CD4-positive, alpha-beta T cell treated with Interleukin-15 for 4 hours (primary cell): ENCODE data around the gene MAD1L1.

Experiments
- DNase-seq: peaks from one replicate; pipeline ENCODE4 v3.0.0-alpha.2; 2020; ENCODE audit warnings: low spot score

The MAD1L1 gene

GRCh38 chr7:2013381-2014311 is 219.1 kb downstream of the MAD1L1 start:
- no peak for DNase-seq

- no peak for DNase-seq
Observed at GRCh38 chr7:2012981-2013380, 219.8 kb downstream of the MAD1L1 start.

- DNase-seq, result no peak
Observed at GRCh38 chr7:2012044-2012900, 220.5 kb downstream of the MAD1L1 start.

- no peak for DNase-seq
Observed at GRCh38 chr7:2011266-2012043, 221.3 kb downstream of the MAD1L1 start.

GRCh38 chr7:2010551-2011265 is 222.0 kb downstream of the MAD1L1 start:
- DNase-seq, result no peak

- no peak for DNase-seq
Observed at GRCh38 chr7:2010101-2010500, 222.6 kb downstream of the MAD1L1 start.

- DNase-seq, result no peak
Observed at GRCh38 chr7:2009541-2010001, 223.2 kb downstream of the MAD1L1 start.

GRCh38 chr7:2008936-2009540 is 223.7 kb downstream of the MAD1L1 start:
- DNase-seq, result no peak

- no peak for DNase-seq
Observed at GRCh38 chr7:2008101-2008935, 224.4 kb downstream of the MAD1L1 start.

- DNase-seq, result no peak
Observed at GRCh38 chr7:2007551-2007950, 225.2 kb downstream of the MAD1L1 start.

GRCh38 chr7:2006921-2007381 is 225.8 kb downstream of the MAD1L1 start:
- no peak for DNase-seq

GRCh38 chr7:2006231-2006771 is 226.4 kb downstream of the MAD1L1 start:
- no peak for DNase-seq

- DNase-seq, result no peak
Observed at GRCh38 chr7:2005786-2006185, 227.0 kb downstream of the MAD1L1 start.

- DNase-seq, result no peak
Observed at GRCh38 chr7:2004841-2005725, 227.7 kb downstream of the MAD1L1 start.

- no peak for DNase-seq
Observed at GRCh38 chr7:2003931-2004812, 228.6 kb downstream of the MAD1L1 start.

- no peak for DNase-seq
Observed at GRCh38 chr7:2003451-2003930, 229.3 kb downstream of the MAD1L1 start.
